PC-3 (cell line): ENCODE results near the gene GLCE. TPM values are rescaled to one million over a fixed set of nuclear protein-coding genes. Genes with fewer than 3 reads are reported as not detected.

Experiments used
- ATAC-seq: fragments of 200-7000 bp; cut with Tn5 transposase; 2 replicates; pipeline ENCODE4 v1.9.1; 2020; ENCODE audit warnings: mild to moderate bottlenecking, moderate library complexity
- BruUV-seq: library from RNA; stranded (reverse); fragments of 400-500 nt; replicated peaks from 2 replicates; lab custom pipeline; 2021; lab: Mats Ljungman, UMichigan
- CTCF ChIA-PET: fragments of 300-600 bp; sonication (Branson Sonifier 250); formaldehyde crosslinking; loops from one replicate; lab custom pipeline; 2022; ENCODE audit warnings: antibody characterized with exemption; lab: Charles Lee
- POLR2A ChIA-PET: fragments of 300-600 bp; sonication (Branson Sonifier 250); formaldehyde crosslinking; loops from one replicate; lab custom pipeline; 2022; ENCODE audit warnings: antibody characterized with exemption; ENCODE audit not compliant: unreplicated experiment; lab: Charles Lee
- DNase-seq: peaks from one replicate; pipeline ENCODE4 v3.0.0-alpha.2; 2015
- H2AFZ ChIP-seq: fragments of 300-600 bp; sonication (generic); 2 replicates; pipeline ENCODE4 v1.6.0; 2016; ENCODE audit warnings: antibody characterized with exemption, low read length
- H3F3A ChIP-seq: fragments of 300-600 bp; sonication (generic); one replicate; pipeline ENCODE4 v1.6.0; 2017; ENCODE audit warnings: antibody characterized with exemption, low read length, control low read depth, mild to moderate bottlenecking; ENCODE audit not compliant: unreplicated experiment
- H3K27ac ChIP-seq: fragments of 300-600 bp; sonication (generic); 2 replicates; pipeline ENCODE4 v1.5.1; 2016; ENCODE audit warnings: mild to moderate bottlenecking, low read length
- H3K27me3 ChIP-seq: fragments of 300-600 bp; sonication (generic); 2 replicates; pipeline ENCODE4 v1.6.1; 2016; ENCODE audit warnings: low read length, mixed read lengths
- H3K36me3 ChIP-seq: fragments of 300-600 bp; sonication (generic); 2 replicates; pipeline ENCODE4 v1.6.1; 2016; ENCODE audit warnings: low read depth, mixed run types, low read length, mixed read lengths
- H3K4me1 ChIP-seq: fragments of 300-600 bp; sonication (generic); 2 replicates; pipeline ENCODE4 v1.5.1; 2016; ENCODE audit warnings: low read length; ENCODE audit not compliant: insufficient read depth
- H3K4me2 ChIP-seq: fragments of 300-600 bp; sonication (generic); 2 replicates; pipeline ENCODE4 v1.6.0; 2016; ENCODE audit warnings: low read length
- H3K4me3 ChIP-seq: fragments of 300-600 bp; sonication (generic); 2 replicates; pipeline ENCODE4 v1.5.1; 2016; ENCODE audit warnings: mild to moderate bottlenecking, low read length, mixed read lengths
- H3K79me2 ChIP-seq: fragments of 300-600 bp; sonication (generic); 2 replicates; pipeline ENCODE4 v1.6.1; 2017; ENCODE audit warnings: low read length, mixed read lengths
- H3K9ac ChIP-seq: fragments of 300-600 bp; sonication (generic); 2 replicates; pipeline ENCODE4 v1.6.0; 2016; ENCODE audit warnings: mild to moderate bottlenecking, low read length
- H3K9me2 ChIP-seq: fragments of 300-600 bp; sonication (generic); replicated peaks from 2 replicates; pipeline ENCODE4 v1.6.1; 2016; ENCODE audit warnings: mixed run types, low read length, mixed read lengths
- H3K9me3 ChIP-seq: fragments of 300-600 bp; sonication (generic); 2 replicates; pipeline ENCODE4 v1.6.1; 2016; ENCODE audit warnings: low read length, mixed read lengths
- H4K20me1 ChIP-seq: fragments of 300-600 bp; sonication (generic); 2 replicates; pipeline ENCODE4 v1.6.1; 2016; ENCODE audit warnings: low read length, mixed read lengths
- EZH2 ChIP-seq: fragments of 300-600 bp; sonication (generic); IDR thresholded peaks from one replicate; pipeline ENCODE4 v1.6.1; 2017; ENCODE audit warnings: antibody characterized with exemption, mild to moderate bottlenecking, low read length; ENCODE audit not compliant: unreplicated experiment
- EZH2phosphoT487 ChIP-seq: fragments of 300-600 bp; sonication (generic); IDR thresholded peaks from 2 replicates; pipeline ENCODE4 v1.6.1; 2018; ENCODE audit warnings: mild to moderate bottlenecking, antibody characterized with exemption, low read length, borderline replicate concordance
- intact Hi-C: fragments of 100-400 bp; cut with micrococcal nuclease; formaldehyde crosslinking; loops from 2 replicates; pipeline ENCODE4 v1.9.0; 2023
- total RNA-seq: library from RNA; depleted of rRNA; stranded (reverse); fragments of >200 nt; gene quantifications from 2 replicates; pipeline ENCODE4 v1.2.3, GENCODE V29; 2014
- TF ChIP-seq, protein P1 (sequence below): fragments of 300-600 bp; sonication (generic); conservative IDR thresholded peaks from 2 replicates; pipeline ENCODE4 v1.5.1; 2017; ENCODE audit warnings: antibody characterized with exemption, low read depth, mild to moderate bottlenecking, low read length

The GLCE gene
- total RNA-seq, 1 experiment from 2014 or later: 15.4 TPM

DNA sequence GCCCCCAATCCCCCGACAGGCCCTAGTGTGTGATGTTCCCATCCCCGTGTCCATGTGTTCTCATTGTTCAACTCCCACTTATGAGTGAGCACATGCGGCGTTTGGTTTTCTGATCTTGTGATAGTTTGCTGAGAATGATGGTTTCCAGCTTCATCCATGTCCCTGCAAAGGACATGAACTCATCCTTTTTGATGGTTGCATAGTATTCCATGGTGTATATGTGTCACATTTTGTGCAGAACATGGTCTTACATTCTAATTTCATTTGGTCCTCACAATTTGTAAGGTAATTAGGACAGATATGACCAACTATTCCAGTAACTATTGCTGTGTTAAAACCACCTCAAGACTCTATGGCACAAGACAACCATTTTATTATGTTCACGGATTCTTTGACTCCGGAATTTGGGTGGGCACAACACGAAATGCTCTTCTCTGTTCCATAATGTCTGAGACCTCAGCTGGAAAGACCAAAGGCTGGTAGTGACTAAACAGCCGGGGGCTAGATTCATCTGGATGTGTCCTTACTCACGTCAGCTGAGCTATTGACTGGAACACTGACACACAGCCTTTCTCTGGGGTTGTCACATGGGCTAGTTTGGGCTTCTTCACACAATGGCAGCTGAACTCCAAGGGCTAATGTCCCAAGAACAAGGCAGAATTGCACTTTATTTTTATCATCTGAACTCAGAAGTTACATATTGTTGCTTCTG lies 13.6 kb upstream of the GLCE start:
- no peak overlapping the region for H2AFZ ChIP-seq
- H3K9me3 ChIP-seq: no peaks in the 10 kb centered on the region
- intact Hi-C loops: no loop called here
- H3K4me3 ChIP-seq: no peak overlapping the region
- TF ChIP-seq, protein P1, sequence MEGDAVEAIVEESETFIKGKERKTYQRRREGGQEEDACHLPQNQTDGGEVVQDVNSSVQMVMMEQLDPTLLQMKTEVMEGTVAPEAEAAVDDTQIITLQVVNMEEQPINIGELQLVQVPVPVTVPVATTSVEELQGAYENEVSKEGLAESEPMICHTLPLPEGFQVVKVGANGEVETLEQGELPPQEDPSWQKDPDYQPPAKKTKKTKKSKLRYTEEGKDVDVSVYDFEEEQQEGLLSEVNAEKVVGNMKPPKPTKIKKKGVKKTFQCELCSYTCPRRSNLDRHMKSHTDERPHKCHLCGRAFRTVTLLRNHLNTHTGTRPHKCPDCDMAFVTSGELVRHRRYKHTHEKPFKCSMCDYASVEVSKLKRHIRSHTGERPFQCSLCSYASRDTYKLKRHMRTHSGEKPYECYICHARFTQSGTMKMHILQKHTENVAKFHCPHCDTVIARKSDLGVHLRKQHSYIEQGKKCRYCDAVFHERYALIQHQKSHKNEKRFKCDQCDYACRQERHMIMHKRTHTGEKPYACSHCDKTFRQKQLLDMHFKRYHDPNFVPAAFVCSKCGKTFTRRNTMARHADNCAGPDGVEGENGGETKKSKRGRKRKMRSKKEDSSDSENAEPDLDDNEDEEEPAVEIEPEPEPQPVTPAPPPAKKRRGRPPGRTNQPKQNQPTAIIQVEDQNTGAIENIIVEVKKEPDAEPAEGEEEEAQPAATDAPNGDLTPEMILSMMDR: no peak
- TF ChIP-seq EZH2 (no peak), EZH2phosphoT487 (no peak)
- POLR2A ChIA-PET: no interaction called here
- H3F3A ChIP-seq: no peaks in the 10 kb centered on the region
- no peak overlapping the region for H3K9ac ChIP-seq
- ATAC-seq: no peak
- CTCF ChIA-PET: interaction anchor here (0.5 kb wide), 1 partner anchor 301 kb away, joined by 3 read pairs; no protein-coding TSS in a partner anchor
- no peak for DNase-seq
- no peaks in the 10 kb centered on the region for H3K79me2 ChIP-seq
- H4K20me1 ChIP-seq: no peaks in the 10 kb centered on the region
- no peak overlapping the region for H3K4me2 ChIP-seq
- no peaks in the 10 kb centered on the region for H3K9me2 ChIP-seq
- no peaks in the 10 kb centered on the region; the same call in 1 of the 2 replicates for H3K4me1 ChIP-seq
- no peaks in the 10 kb centered on the region for H3K27me3 ChIP-seq
- H3K27ac ChIP-seq: no peak overlapping the region
- BruUV-seq: no TSS peak
- no peaks in the 10 kb centered on the region for H3K36me3 ChIP-seq

DNA sequence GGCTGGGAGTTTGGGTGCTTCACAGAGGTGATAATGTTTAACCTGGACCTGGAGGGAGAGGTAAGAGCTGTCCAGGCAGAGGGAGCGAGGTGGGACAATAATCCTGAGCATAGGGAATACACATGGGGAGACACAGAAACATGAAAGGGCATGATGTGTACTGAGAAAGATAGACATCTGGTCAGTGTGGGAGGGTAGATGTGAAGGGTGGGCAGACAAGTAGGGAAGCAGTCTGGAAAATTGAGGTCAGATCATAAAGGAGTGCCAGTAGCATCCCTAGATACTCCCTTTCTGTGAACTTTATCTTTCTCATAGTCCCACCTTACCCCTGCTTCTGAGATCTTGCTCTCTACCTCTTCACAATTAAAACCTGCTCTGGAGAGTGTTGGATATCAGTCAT lies 12.0 kb upstream of the GLCE start:
- Histone ChIP-seq H3K4me3 (no peak overlapping the region), H3F3A (no peaks in the 10 kb centered on the region), H3K4me1 (no peaks in the 10 kb centered on the region; the same call in 1 of the 2 replicates), H2AFZ (no peak overlapping the region), H3K9ac (no peak overlapping the region), H3K4me2 (no peak overlapping the region), H3K79me2 (no peaks in the 10 kb centered on the region), H3K9me2 (no peaks in the 10 kb centered on the region), H4K20me1 (no peaks in the 10 kb centered on the region), H3K9me3 (no peaks in the 10 kb centered on the region), H3K27ac (no peak overlapping the region), H3K27me3 (no peaks in the 10 kb centered on the region), H3K36me3 (no peaks in the 10 kb centered on the region)
- TF ChIP-seq EZH2 (no peak), EZH2phosphoT487 (no peak)
- TF ChIP-seq, protein P1: no peak
- POLR2A ChIA-PET: no interaction called here
- BruUV-seq: no TSS peak
- ATAC-seq (no peak), DNase-seq (no peak)
- intact Hi-C loops: no loop called here
- CTCF ChIA-PET: no interaction called here

DNA sequence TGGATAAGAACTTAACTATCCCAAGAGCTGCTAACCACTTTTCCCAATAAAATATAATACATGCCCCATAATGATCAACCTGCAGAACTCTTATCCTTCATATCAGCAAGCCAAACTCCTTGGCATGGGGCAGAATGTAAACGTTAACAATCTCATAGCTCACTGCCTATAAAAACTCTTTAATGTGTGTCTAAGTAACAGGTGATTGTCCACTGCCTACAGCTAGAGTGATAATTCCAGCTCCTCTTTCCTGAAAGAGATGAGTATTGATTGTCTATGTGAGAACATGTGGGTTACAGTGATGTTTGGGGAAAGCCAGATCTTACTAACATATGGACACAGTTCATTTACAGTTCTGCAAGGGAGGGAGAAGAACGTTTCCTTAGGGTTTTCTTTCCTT lies 11.3 kb upstream of the GLCE start:
- CTCF ChIA-PET: no interaction called here

More for the DNA sequence above, 11.3 kb upstream of the GLCE start:
- no peak overlapping the region for H3K4me2 ChIP-seq
- no peak overlapping the region for H3K4me3 ChIP-seq
- H3K79me2 ChIP-seq: no peaks in the 10 kb centered on the region
- no peak for ATAC-seq
- DNase-seq: no peak
- H3F3A ChIP-seq: no peaks in the 10 kb centered on the region
- H3K27ac ChIP-seq: no peak overlapping the region
- intact Hi-C loops: no loop called here
- POLR2A ChIA-PET: no interaction called here
- H4K20me1 ChIP-seq: no peaks in the 10 kb centered on the region
- no TSS peak for BruUV-seq
- no peak for TF ChIP-seq EZH2phosphoT487
- TF ChIP-seq, protein P1: no peak
- no peak for TF ChIP-seq EZH2
- no peaks in the 10 kb centered on the region for H3K36me3 ChIP-seq
- H3K4me1 ChIP-seq: peaks cover 2% of the 10 kb centered on the region
- H3K9ac ChIP-seq: no peak overlapping the region
- H3K9me2 ChIP-seq: no peaks in the 10 kb centered on the region
- no peaks in the 10 kb centered on the region for H3K9me3 ChIP-seq
- no peak overlapping the region for H2AFZ ChIP-seq
- no peaks in the 10 kb centered on the region for H3K27me3 ChIP-seq
